Left lobe of liver (tissue), 2 donors: ENCODE results near the gene ECEL1. TPM values are rescaled to one million over a fixed set of nuclear protein-coding genes. Genes with fewer than 3 reads are reported as not detected.

Source experiments
- ATAC-seq: fragments of 200-7000 bp; cut with Tn5 transposase; one replicate; pipeline ENCODE4 v1.9.1; 2020; ENCODE audit warnings: mild to moderate bottlenecking, moderate library complexity
- DNase-seq: peaks from one replicate; pipeline ENCODE4 v3.0.0-alpha.2; 2020; ENCODE audit warnings: low spot score
- total RNA-seq: library from RNA; stranded (reverse); gene quantifications from one replicate; pipeline ENCODE4 v1.2.1, GENCODE V29; 2021
- donor health status: DM: no; HTN: no; CAD: no; lungs with moderate emphysema.
- donor health status: DM: no; HTN: yes; CAD: no.

The ECEL1 gene
- total RNA-seq, 1 donor from 2014 or later, result 0.48 TPM

GRCh38 chr2:232485757-232486557 lies 1.7 kb downstream of the ECEL1 start:
- DNase-seq (no peak), ATAC-seq (no peak)

GRCh38 chr2:232485348-232485756 lies 2.3 kb downstream of the ECEL1 start:
- no peak for DNase-seq
- no peak for ATAC-seq

GRCh38 chr2:232484628-232485347 lies 2.8 kb downstream of the ECEL1 start:
- no peak for ATAC-seq
- DNase-seq, result no peak

- ATAC-seq (no peak), DNase-seq (no peak)
Observed at GRCh38 chr2:232483923-232484627, 3.6 kb downstream of the ECEL1 start.

GRCh38 chr2:232483311-232483922 lies 4.2 kb downstream of the ECEL1 start:
- DNase-seq (no peak), ATAC-seq (no peak)

GRCh38 chr2:232482301-232483238 lies 5.1 kb downstream of the ECEL1 start:
- no peak for DNase-seq
- ATAC-seq, result no peak

GRCh38 chr2:232481322-232482140 lies 6.1 kb downstream of the ECEL1 start:
- ATAC-seq (no peak), DNase-seq (no peak)

GRCh38 chr2:232480201-232481190 lies 7.1 kb downstream of the ECEL1 start:
- no peak for DNase-seq

GRCh38 chr2:232479341-232480200 lies 8.1 kb downstream of the ECEL1 start:
- no peak for DNase-seq

More at GRCh38 chr2:232480201-232481190, 7.1 kb downstream of the ECEL1 start:
- ATAC-seq, result no peak

GRCh38 chr2:232478571-232479340 lies 8.9 kb downstream of the ECEL1 start:
- no peak for DNase-seq
- ATAC-seq, result no peak

More at GRCh38 chr2:232479341-232480200, 8.1 kb downstream of the ECEL1 start:
- ATAC-seq, result no peak

GRCh38 chr2:232477751-232478510 lies 9.7 kb downstream of the ECEL1 start:
- no peak for DNase-seq

GRCh38 chr2:232476791-232477190 lies 10.8 kb downstream of the ECEL1 start:
- ATAC-seq (no peak), DNase-seq (no peak)

More at GRCh38 chr2:232477751-232478510, 9.7 kb downstream of the ECEL1 start:
- no peak for ATAC-seq

GRCh38 chr2:232476045-232476444 lies 11.6 kb downstream of the ECEL1 start:
- DNase-seq (no peak), ATAC-seq (no peak)

- ATAC-seq (no peak), DNase-seq (no peak)
Observed at GRCh38 chr2:232473467-232473890, 14.2 kb downstream of the ECEL1 start.

GRCh38 chr2:232466221-232466620 lies 21.4 kb downstream of the ECEL1 start:
- no peak for DNase-seq
- ATAC-seq, result no peak
